HL-60 (cell line): ENCODE measurements around the gene MDM4.

Source experiments
- CTCF ChIP-seq: IDR thresholded peaks from one replicate; pipeline ENCODE4 v1.5.1; 2011; ENCODE audit warnings: low read length, control low read depth, inconsistent platforms; ENCODE audit not compliant: insufficient read depth
- POLR2AphosphoS5 ChIP-seq: IDR thresholded peaks from 2 replicates; pipeline ENCODE4 v1.6.1; 2012; ENCODE audit warnings: low read depth

- TF ChIP-seq CTCF (no peak), POLR2AphosphoS5 (no peak)
Measured at GRCh38 chr1:204589409-204590038, 73.3 kb downstream of the MDM4 start.
